ENCODE data around the gene CCNDBP1.

GRCh38 chr15:43210807-43211206, 25.6 kb downstream of the CCNDBP1 start:
- TF ChIP-seq ZNF8 (CRISPR knock-in tag; IDR thresholded peaks at IDR 0.05) (no peak), TOX (CRISPR knock-in tag; IDR thresholded peaks at IDR 0.05; ENCODE audit: borderline replicate concordance) (no peak), ARNTL (CRISPR knock-in tag; IDR thresholded peaks at IDR 0.05; ENCODE audit: borderline replicate concordance, low read depth) (no peak), CREB5 (CRISPR knock-in tag; IDR thresholded peaks at IDR 0.05; ENCODE audit: low read depth) (no peak), ZFP3 (CRISPR knock-in tag; IDR thresholded peaks at IDR 0.05) (no peak), CSRNP3 (CRISPR knock-in tag; IDR thresholded peaks at IDR 0.05) (no peak), TSHZ2 (CRISPR knock-in tag; IDR thresholded peaks at IDR 0.05) (no peak), ZNF70 (CRISPR knock-in tag; IDR thresholded peaks at IDR 0.05) (no peak), ZNF565 (CRISPR knock-in tag; conservative IDR thresholded peaks at IDR 0.05; ENCODE audit: low read depth) (no peak), ZC3H10 (CRISPR knock-in tag; IDR thresholded peaks at IDR 0.05) (no peak), OSR1 (CRISPR knock-in tag; IDR thresholded peaks at IDR 0.05) (no peak), SNAI2 (CRISPR knock-in tag; IDR thresholded peaks at IDR 0.05) (no peak), ISL1 (CRISPR knock-in tag; IDR thresholded peaks at IDR 0.05) (no peak)
- TF ChIP-seq, protein P1, sequence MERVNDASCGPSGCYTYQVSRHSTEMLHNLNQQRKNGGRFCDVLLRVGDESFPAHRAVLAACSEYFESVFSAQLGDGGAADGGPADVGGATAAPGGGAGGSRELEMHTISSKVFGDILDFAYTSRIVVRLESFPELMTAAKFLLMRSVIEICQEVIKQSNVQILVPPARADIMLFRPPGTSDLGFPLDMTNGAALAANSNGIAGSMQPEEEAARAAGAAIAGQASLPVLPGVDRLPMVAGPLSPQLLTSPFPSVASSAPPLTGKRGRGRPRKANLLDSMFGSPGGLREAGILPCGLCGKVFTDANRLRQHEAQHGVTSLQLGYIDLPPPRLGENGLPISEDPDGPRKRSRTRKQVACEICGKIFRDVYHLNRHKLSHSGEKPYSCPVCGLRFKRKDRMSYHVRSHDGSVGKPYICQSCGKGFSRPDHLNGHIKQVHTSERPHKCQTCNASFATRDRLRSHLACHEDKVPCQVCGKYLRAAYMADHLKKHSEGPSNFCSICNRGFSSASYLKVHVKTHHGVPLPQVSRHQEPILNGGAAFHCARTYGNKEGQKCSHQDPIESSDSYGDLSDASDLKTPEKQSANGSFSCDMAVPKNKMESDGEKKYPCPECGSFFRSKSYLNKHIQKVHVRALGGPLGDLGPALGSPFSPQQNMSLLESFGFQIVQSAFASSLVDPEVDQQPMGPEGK (CRISPR knock-in tag; IDR thresholded peaks at IDR 0.05; ENCODE audit: borderline replicate concordance), result no peak

All from SK-N-SH treated with all-trans-retinoic acid at 6 μM for 48 hours (cell line).